Activated T-cell treated with anti-CD3 and anti-CD28 coated beads, Interleukin-2, amount 50 U/mL, for 1 hour (primary cell): ENCODE results near the gene THEM5.
"Not testable (repeated sequence)": the region's sequence is repeated elsewhere in the genome, so short reads cannot be mapped to it uniquely, and the experiment has no call there.

Experiments
- DNase-seq: peaks from one replicate; pipeline ENCODE4 v3.0.0-alpha.2; 2020

The THEM5 gene, protein sequence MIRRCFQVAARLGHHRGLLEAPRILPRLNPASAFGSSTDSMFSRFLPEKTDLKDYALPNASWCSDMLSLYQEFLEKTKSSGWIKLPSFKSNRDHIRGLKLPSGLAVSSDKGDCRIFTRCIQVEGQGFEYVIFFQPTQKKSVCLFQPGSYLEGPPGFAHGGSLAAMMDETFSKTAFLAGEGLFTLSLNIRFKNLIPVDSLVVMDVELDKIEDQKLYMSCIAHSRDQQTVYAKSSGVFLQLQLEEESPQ

DNA sequence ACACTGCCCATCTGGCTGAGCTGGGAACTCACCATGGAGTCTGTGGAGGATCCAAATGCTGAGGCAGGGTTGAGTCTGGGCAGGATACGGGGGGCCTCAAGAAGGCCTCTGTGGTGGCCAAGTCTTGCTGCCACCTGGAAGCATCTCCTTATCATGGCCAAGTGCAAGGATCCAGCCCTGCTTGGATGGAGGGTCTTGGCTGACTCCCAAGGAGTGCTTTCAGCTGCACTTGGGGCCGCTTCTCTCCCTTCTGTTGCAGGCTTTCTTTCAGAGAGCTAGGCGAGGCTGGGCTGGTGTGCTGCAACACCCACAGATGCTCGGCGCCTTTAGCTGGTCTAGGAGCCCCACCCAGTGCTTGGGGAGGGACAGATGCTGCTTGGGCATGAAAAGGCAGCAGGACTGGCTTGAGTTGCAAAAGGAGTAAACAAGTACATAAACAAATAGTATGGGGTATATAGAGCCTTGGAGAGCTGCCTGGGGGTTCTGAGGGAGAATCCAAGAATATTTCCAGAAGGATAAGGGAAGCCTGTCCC is at the start of gene THEM5:
THEM5 (minus strand) TSS at position 302 of the 533 bp plus-strand sequence; CDS start at position 155, 147 bp downstream.
- no peak for DNase-seq

DNA sequence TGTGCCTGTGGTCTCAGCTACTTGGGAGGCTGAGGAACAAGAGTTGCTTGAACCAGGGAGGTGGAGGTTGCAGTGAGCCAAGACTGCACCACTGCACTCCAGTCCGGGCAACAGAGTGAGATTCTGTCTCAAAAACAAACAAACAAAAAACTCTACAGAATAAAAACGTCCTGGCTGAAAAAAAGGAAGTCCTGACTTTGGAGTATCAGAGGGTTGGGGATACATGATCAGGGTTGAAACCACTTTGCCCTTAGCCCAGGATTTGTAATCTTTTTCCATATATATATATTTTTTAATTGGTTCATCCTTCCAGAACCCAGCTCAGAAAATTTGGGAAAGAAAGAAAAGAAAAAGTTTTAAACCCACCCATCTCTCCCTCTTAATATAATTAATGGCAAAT is 49.3 kb upstream of the THEM5 start:
- no peak for DNase-seq

DNA sequence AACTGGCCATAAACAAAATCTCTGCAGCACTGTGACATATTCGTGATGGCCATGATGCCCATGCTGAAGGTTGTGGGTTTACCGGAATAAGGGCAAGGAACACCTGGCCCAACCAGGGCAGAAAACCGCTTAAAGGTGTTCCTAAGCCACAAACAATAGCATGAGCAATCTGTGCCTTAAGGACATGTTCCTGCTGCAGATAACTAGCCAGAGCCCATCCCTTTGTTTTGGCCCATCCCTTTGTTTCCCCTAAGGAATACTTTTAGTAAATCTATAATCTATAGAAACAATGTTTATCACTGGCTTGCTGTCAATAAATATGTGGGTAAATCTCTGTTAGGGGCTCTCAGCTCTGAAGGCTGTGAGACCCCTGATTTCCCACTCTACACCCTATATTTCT is 47.3 kb upstream of the THEM5 start:
- not testable (repeated sequence) for DNase-seq

DNA sequence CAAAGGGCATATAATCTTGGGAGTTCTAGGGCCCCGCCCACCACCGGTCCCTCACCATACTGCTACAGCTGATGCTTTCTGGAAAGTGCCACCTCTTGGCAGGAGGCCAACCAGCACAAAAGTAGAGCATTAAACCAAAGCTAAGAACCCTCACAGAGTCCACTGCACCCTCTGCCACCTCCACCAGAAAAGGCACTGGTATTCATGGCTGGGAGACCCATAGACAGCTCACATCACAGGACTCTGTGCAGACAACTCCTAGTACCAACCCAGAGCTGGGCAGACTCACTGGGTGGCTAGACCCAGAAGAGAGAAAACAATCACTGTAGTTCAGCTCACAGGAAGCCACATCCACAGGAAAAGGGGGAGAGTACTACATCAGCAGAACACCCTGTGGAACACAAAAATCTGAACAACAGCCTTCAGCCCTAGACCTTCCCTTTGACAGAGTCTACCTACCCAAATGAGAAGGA is 45.0 kb upstream of the THEM5 start:
- DNase-seq = peak; percentile 69

DNA sequence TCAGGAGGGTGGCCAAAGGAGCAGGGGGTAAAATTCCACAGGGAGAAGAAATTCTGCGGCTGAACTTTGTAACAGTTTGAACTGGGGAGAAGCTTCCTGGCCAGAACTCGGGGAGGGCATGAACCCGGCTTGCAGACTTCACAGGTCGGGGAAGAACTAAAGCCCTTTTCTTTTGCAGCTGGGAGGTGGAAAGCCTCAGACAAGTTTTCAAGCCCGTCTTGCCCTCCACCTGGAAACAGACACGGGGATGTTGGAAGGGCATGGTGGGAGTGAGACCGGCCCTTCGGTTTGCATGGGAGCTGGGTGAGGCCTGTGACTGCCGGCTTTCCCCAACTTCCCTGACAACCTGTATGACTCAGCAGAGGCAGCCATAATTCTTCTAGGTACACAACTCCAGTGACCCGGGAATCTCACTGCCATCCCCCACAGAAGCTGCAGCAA is 44.5 kb upstream of the THEM5 start:
- no peak for DNase-seq

DNA sequence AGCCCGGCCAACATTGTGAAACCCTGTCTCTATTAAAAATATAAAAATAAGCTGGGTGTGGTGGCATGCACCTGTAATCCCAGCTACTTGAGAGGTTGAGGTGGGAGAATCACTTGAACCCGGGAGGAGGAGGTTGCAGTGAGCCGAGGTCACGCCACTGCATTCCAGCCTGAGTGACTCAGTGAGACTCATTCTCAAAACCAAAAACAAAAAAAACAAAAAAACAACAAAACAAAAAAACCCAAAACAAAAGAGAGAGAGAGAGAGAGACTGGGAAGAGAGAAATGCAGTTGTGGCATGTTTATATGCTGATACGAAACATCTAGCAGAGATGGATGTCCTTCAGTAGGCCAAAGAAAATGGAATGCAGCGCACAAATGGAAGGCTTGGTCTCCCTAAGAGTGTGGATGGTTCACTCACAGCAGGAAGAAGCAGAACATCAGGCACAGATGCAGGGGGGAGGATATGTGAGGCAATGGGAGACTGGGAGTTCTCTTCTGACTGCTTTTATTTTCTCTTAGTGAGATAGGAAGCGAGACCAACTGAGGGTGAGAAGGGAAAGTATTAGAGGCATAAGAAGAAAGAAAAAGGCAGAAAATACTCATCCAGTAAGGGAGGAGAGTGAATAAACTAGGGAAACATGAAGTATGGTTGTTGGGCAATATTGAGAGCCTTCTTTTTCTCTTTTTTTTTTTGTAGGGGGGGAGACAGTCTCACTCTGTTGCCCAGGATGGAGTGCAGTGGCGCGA is 39.8 kb upstream of the THEM5 start:
- no peak for DNase-seq

DNA sequence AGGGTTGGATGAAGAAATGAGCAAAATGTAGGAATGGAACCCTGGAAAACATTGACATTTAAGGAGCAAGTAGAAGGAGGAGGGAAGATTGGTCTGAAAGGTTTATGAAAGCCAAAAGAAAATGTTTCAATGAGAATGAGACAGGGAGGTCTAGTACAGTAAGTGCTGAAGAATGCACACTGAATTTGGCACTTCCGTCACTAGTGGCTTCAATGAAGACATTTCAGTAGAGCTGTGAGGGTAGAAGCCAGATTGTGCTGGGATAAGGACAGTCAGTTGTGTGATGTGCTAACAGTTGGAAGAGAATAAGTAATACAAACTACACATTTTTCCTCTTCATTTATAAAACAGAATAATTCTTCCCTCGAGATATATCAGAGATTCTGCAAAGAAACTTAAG is 38.7 kb upstream of the THEM5 start:
- DNase-seq = no peak

DNA sequence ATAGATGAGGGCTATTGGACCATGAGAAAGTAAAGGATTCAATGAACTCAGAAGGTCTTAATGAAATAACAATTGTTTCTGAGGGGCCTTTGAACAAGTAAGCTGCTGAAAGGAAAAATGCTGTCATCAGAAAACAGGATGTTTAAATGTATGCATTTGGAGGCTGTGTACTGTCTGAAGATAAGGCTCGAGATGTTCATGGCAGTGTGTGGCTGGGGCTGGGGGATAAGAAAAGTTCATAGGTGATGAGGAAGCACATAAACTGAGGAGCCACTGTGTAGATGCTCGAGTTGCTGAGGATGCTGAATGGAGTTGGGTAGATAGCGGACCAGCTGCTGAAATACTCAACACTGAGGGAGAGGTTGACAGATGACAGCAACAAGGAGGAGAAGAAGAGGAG is 38.0 kb upstream of the THEM5 start:
- no peak for DNase-seq

DNA sequence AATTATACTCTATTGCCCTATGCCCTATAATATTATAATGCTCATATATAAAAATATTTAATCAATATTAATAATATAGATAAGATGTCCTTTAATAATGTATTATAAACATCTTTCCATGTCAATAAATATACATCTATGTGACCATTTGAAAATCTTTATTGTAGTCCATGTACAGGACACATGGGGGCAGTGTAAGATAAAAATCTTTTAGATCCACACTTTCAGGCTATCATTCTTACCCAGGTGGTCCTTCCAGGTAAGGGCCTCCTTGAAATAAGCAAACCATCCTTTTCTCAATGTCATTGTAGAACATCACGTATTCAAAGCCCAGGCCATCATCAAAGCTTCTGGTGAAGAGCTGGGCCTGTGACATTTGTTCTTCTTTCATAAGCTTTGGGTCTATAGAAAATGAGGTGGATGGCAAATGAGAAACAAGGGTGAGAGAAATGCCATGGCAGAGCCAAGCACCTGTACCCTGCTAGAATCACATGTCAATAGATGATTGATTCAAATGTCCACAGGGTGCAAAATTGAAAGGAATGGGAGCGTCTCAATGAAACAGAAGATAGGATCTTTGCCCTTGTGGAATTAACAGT is 35.6 kb upstream of the THEM5 start:
- DNase-seq = no peak

DNA sequence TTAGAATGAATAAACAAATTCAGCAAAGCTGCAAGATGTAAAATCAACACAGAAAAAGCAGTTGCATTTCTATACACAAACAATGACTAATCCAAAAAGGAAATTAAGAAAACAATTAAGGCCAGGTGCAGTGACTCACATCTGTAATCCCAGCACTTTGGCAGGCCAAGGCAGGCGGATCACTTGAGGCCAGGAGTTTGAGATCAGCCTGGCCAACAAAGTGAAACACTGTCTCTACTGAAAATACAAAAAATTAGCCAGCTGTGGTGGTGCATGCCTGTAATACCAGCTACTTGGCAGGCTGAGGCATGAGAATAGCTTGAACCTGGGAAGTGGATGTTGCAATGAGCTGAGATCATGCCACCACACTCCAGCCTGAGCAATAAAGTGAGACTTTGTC is 33.5 kb upstream of the THEM5 start:
- no peak for DNase-seq

DNA sequence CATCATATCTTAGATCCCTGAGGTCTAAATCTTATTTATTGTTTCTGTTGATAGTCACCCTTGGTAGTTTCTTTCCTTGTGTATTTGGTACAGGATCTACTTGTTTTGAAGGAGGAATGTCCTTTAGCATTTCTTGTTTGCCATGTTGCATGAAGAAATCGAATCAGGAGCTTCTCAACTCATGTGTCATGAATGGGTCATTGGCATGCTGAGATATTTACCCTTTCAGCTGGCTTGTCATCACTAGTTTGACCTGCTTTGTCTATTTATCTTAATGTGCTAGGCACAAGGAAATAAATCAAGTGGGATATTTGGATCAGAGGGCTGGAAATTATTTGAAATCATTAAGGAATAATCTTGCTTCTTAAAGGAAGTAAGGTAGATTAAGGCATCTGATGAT is 32.0 kb upstream of the THEM5 start:
- no peak for DNase-seq

DNA sequence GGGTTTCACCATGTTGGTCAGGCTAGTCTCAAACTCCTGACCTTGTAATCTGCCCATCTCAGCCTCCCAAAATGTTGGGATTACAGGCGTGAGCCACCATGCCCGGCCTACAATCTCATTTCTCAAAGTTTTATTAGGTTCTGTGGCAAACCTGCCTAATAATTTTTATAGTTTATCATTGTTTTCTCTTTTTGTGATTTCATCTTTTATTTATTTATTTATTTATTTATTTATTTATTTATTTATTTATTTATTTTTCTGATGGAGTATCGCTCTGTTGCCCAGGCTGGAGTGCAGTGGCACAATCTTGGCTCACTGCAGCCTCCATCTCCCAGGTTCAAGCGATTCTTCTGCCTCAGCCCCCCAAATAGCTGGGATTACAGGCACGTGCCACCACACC is 31.4 kb upstream of the THEM5 start:
- not testable (repeated sequence) for DNase-seq

DNA sequence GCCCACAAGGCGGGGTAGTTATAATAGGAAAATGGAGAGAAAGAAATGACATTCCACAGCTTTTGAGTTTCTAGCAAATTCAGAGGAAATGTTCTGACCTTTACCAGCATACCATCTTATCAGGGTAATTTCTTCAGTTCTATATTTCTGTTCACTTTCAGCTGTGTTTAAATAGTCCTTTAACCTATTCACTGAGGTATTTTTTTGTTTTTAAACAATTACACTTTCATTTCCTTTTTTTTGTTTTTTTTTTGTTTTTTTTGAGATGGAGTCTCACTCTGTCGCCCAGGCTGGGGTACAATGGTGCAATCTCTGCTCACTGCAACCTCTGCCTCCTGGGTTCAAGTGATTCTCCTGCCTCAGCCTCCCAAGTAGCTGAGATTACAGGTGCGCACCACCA is 30.9 kb upstream of the THEM5 start:
- not testable (repeated sequence) for DNase-seq

DNA sequence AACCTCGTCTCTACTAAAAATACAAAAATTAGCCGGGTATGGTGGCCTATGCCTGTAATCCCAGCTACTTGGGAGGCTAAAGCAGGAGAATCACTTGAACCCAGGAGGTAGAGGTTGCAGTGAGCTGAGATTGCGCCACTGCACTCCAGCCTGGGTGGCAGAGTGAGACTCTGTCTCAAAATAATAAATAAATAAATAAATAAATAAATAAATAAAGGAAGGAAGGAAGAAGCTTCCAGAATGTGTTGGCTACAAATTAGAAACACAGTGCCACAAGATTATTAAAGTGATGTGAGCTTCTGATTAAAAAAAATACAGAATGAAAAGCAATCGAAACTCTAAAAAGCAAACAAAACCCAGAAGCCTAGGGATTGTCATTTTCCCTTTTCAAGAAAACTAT is 30.4 kb upstream of the THEM5 start:
- not testable (repeated sequence) for DNase-seq

DNA sequence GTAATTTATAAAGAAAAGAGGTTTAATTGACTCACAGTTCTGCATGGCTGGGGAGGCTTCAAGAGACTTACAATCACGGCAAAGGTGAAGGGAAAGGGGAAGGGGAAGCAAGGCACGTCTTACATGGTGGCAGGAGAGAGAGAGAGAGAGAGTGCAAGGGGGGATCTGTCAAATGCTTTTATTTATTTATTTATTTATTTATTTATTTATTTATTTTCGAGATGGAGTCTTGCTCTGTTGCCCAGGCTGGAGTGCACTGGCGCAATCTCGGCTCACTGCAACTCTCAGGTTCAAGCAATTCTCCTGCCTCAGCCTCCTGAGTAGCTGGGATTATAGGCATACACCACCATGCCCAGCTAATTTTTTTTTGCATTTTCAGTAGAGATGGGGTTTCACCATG is 29.4 kb upstream of the THEM5 start:
- DNase-seq = not testable (repeated sequence)

DNA sequence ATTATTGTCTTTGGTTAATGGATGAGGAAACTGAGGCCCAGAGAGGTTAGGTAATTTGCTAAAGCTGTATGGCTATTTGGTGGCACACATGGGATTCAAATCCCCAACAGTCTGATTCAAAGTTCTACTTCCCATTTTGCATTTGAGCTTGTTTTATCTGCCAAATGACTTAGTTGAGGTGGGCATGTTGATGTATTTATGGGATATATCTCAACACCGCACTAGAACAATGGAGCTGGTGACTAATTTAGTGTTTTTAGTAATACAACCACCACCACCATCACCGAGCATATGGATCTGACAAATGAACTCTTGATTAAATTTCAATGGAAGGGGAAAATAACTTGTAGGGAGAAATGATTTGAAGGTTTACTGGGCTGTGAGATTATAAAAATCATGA is 29.0 kb upstream of the THEM5 start:
- DNase-seq = no peak

DNA sequence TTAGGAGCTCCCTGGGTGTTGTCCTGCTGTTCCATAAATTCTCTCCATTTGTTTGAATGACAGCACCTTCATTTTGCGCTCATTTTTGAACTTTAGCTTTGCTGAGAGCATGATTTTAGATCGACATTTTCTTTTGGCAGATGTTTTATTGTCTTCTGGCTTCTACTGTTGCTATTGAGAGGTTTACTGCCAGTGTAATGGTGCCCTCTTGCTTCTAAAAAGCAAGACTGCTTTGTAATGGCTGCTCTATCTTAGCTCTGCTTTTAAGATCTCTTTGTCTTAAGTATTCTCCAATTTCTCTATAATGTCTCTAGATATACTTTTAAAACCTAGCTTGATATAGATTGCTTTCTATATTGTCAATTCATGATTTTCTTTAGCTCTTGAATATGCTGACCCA is 28.0 kb upstream of the THEM5 start:
- DNase-seq = no peak

DNA sequence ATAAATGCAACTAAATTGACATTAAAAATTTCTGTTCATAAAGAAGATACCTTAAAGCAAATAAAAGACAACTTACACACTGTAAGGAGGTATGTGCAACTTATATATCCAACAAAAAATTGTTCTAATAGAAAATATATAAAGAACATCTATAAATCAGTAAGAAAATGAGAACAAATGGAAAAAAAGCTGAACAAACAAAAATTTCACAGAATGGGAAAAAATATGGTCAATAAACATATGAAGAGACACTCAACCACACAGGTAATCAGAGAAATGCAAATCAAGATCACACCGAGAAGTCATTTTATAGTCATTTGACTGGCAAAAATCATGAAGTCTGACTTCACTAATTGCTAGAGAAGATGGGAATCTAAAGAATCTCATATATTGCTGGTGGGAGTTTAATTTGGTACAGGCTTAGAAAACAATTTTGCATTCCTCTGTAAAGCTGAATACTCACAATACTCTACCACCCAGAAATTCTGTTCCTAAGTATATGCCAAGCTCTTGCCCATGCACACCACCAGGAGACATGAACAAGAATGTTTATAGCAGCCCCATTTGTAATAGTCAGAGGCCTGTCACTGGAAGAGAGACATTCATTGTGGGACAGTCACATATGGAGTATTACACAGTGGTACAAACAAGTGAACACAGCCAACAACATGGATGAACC is 22.0 kb upstream of the THEM5 start:
- no peak for DNase-seq

DNA sequence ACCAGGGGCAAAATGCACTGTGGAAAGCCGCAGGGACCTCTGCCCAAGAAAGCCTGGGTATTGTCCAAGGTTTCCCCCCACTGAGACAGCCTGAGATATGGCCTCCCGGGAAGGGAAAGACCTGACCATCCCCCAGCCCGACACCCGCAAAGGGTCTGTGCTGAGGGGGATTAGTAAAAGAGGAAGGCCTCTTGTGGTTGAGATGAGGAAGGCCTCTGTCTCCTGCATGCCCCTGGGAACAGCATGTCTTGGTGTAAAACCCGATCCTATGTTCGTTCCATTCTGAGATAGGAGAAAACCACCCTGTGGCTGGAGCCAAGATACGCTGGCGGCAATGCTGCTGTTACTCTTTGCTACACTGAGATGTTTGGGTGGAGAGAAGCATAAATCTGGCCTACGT is 19.3 kb upstream of the THEM5 start:
- not testable (repeated sequence) for DNase-seq

DNA sequence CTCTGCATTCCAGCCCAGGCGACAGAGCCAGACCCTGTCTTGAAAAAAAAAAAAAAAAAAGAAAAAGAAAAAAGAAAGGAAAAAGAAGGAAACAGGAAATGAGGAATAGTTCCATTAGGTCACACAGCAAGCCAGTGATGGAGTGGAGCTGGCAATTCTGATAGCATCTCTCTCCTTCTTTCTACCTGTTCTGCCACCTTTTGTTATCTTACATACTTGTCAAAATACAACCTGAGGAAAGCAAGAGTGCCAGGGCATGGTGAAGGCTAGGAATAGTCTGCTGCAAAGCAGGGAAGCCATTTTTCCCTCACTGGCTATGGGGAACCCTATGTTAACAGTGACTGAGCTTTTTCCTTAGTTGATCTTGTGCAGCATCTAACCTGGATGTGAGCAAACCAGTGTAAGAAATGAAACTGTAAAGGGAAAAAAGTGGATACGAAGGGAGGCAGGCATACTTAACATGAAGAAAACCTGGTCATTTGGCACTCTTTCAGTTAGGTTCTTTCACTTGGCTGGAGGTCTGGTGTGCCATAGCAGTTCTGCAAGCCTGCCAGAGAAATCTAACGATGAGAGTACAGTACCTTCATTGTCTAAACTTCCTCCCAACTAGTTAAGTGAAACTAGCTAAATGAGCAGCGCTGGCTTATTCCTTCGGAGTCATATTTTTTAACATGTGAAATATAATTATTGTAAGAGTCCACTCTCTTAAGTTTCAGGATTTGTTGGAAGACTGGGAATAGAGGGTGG is 17.9 kb upstream of the THEM5 start:
- no peak for DNase-seq

DNA sequence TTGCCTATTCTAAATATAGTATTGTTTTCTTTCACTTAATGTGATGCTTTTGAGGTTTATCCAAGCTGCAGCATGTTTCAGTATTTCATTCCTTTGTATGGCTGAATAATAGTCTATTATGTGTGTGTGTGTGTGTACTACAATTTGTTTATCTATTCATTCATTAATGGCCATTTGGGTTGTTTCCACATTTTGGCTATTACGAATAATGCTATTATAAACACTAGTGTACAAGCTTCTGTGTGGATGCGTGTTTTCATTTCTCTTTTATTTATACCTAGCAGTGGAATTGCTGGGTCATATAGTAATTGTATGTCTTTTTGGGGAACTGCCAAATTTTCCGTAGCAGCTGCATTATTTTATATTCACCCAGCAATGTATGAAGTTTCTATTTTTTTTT is 15.0 kb upstream of the THEM5 start:
- DNase-seq = no peak

DNA sequence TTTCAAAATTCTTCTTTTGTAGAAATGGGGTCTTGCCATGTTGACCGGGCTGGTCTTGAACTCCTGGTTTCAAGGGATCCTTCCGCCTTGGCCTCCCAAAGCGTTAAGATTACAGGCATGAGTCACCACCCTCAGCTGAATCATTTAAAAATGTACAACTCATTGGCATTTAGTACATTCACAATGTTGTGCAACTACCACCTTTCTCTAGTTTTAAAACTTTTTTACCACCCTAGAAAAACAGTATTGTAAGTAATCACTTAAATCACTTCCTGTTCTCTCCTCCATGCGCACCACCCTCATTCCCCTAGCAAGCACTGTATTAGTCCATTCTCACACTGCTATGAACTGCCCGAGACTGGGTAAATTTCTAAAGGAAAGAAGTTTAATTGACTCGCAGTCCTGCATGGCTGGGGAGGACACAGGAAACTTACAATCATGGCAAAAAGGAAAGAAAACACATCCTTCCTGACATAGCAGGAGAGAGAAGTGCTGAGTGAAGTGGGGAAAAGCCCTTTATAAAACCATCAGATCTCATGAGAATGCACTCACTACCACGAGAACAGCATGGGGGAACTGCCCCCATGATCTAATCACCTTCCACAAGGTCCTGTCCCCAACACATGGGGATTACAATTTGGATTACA is 14.4 kb upstream of the THEM5 start:
- no peak for DNase-seq
